A549 (cell line): ENCODE data around the gene HNMT.

ENCODE experiments used
- MYC ChIP-seq: IDR thresholded peaks from 2 replicates; pipeline ENCODE4 v1.6.1; 2012; ENCODE audit warnings: mild to moderate bottlenecking, inconsistent platforms, low read length, improper control_type of control experiment, borderline replicate concordance
- SMC3 ChIP-seq: fragments of >200 bp; sonication (Bioruptor Twin); formaldehyde crosslinking; IDR thresholded peaks from 3 replicates; pipeline ENCODE4 v1.6.1; 2018; ENCODE audit warnings: inconsistent platforms
- TF ChIP-seq, protein P1 (sequence below): fragments of >200 bp; sonication (Bioruptor Twin); formaldehyde crosslinking; IDR thresholded peaks from 3 replicates; pipeline ENCODE4 v1.5.1; 2016
- TF ChIP-seq, protein P2 (sequence below): fragments of 200-600 bp; sonication (generic); IDR thresholded peaks from 2 replicates; pipeline ENCODE4 v1.6.1; 2016; ENCODE audit warnings: antibody characterized with exemption, mild to moderate bottlenecking, moderate library complexity

DNA sequence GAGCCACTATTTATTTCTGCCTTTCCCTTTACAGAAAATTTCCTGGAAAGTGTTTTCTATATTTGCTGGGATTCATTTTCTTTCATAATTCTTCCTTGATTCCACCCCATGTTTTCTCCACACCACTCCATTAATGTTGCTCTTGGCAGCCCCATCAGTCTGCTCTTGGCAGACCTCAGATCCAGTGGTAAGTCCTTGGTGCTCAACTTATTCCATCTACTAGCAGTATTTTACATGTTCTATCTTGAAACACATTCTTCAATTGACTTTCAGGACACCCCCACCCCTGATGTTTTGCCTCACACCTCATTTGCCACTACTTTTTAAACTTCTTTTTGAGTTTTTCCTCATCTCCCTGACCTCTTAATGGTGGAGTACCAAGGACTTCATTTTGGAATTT lies 65.0 kb downstream of the HNMT start:
- TF ChIP-seq, protein P1, sequence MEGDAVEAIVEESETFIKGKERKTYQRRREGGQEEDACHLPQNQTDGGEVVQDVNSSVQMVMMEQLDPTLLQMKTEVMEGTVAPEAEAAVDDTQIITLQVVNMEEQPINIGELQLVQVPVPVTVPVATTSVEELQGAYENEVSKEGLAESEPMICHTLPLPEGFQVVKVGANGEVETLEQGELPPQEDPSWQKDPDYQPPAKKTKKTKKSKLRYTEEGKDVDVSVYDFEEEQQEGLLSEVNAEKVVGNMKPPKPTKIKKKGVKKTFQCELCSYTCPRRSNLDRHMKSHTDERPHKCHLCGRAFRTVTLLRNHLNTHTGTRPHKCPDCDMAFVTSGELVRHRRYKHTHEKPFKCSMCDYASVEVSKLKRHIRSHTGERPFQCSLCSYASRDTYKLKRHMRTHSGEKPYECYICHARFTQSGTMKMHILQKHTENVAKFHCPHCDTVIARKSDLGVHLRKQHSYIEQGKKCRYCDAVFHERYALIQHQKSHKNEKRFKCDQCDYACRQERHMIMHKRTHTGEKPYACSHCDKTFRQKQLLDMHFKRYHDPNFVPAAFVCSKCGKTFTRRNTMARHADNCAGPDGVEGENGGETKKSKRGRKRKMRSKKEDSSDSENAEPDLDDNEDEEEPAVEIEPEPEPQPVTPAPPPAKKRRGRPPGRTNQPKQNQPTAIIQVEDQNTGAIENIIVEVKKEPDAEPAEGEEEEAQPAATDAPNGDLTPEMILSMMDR: no peak
- TF ChIP-seq, protein P2, sequence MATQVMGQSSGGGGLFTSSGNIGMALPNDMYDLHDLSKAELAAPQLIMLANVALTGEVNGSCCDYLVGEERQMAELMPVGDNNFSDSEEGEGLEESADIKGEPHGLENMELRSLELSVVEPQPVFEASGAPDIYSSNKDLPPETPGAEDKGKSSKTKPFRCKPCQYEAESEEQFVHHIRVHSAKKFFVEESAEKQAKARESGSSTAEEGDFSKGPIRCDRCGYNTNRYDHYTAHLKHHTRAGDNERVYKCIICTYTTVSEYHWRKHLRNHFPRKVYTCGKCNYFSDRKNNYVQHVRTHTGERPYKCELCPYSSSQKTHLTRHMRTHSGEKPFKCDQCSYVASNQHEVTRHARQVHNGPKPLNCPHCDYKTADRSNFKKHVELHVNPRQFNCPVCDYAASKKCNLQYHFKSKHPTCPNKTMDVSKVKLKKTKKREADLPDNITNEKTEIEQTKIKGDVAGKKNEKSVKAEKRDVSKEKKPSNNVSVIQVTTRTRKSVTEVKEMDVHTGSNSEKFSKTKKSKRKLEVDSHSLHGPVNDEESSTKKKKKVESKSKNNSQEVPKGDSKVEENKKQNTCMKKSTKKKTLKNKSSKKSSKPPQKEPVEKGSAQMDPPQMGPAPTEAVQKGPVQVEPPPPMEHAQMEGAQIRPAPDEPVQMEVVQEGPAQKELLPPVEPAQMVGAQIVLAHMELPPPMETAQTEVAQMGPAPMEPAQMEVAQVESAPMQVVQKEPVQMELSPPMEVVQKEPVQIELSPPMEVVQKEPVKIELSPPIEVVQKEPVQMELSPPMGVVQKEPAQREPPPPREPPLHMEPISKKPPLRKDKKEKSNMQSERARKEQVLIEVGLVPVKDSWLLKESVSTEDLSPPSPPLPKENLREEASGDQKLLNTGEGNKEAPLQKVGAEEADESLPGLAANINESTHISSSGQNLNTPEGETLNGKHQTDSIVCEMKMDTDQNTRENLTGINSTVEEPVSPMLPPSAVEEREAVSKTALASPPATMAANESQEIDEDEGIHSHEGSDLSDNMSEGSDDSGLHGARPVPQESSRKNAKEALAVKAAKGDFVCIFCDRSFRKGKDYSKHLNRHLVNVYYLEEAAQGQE: no peak
- no peak for TF ChIP-seq MYC
- no peak for TF ChIP-seq SMC3
